Endothelial cell of hepatic sinusoid (primary cell): ENCODE measurements around the gene PGBD5.

Experiments used
- in situ Hi-C: cut with HindIII; loops from 2 replicates; pipeline ENCODE4 v1.10.0; 2017; ENCODE audit warnings: low sequenced_read_pairs

Gene PGBD5

GRCh38 chr1:230379462-230379861, 46.7 kb downstream of the PGBD5 start:
- in situ Hi-C loops: no loop called here

- in situ Hi-C loops: no loop called here
Measured at GRCh38 chr1:230377851-230378250, 48.3 kb downstream of the PGBD5 start.

GRCh38 chr1:230377324-230377723, 48.8 kb downstream of the PGBD5 start:
- in situ Hi-C loops: no loop called here

- in situ Hi-C loops: no loop called here
Measured at GRCh38 chr1:230376296-230376695, 49.8 kb downstream of the PGBD5 start.

- in situ Hi-C loops: no loop called here
Measured at GRCh38 chr1:230375780-230376179, 50.4 kb downstream of the PGBD5 start.

GRCh38 chr1:230375147-230375546, 51.0 kb downstream of the PGBD5 start:
- in situ Hi-C loops: no loop called here

- in situ Hi-C loops: no loop called here
Measured at GRCh38 chr1:230371923-230372703, 54.0 kb downstream of the PGBD5 start.

GRCh38 chr1:230370109-230370508, 56.0 kb downstream of the PGBD5 start:
- in situ Hi-C loops: no loop called here

- in situ Hi-C loops: no loop called here
Measured at GRCh38 chr1:230368871-230369270, 57.3 kb downstream of the PGBD5 start.

GRCh38 chr1:230368363-230368762, 57.8 kb downstream of the PGBD5 start:
- in situ Hi-C loops: no loop called here

- in situ Hi-C loops: no loop called here
Measured at GRCh38 chr1:230366504-230366915, 59.6 kb downstream of the PGBD5 start.

- in situ Hi-C loops: no loop called here
Measured at GRCh38 chr1:230365723-230366307, 60.3 kb downstream of the PGBD5 start.

GRCh38 chr1:230362949-230363348, 63.2 kb downstream of the PGBD5 start:
- in situ Hi-C loops: no loop called here

- in situ Hi-C loops: no loop called here
Measured at GRCh38 chr1:230361941-230362340, 64.2 kb downstream of the PGBD5 start.

GRCh38 chr1:230359992-230360668, 66.0 kb downstream of the PGBD5 start:
- in situ Hi-C loops: no loop called here

- in situ Hi-C loops: no loop called here
Measured at GRCh38 chr1:230356869-230357794, 69.0 kb downstream of the PGBD5 start.

GRCh38 chr1:230356190-230356589, 69.9 kb downstream of the PGBD5 start:
- in situ Hi-C loops: no loop called here

- in situ Hi-C loops: no loop called here
Measured at GRCh38 chr1:230355594-230355993, 70.5 kb downstream of the PGBD5 start.

GRCh38 chr1:230355128-230355527, 71.0 kb downstream of the PGBD5 start:
- in situ Hi-C loops: no loop called here

GRCh38 chr1:230354005-230354404, 72.1 kb downstream of the PGBD5 start:
- in situ Hi-C loops: no loop called here

- in situ Hi-C loops: no loop called here
Measured at GRCh38 chr1:230352537-230352936, 73.6 kb downstream of the PGBD5 start.
